CD4-positive, alpha-beta T cell treated with Interleukin-2 at 100 ng/mL for 4 hours (primary cell): Measurements from ENCODE around the gene SERINC3.
"Not testable (repeated sequence)": the region's sequence is repeated elsewhere in the genome, so short reads cannot be mapped to it uniquely, and the experiment has no call there.

Experiments used
- DNase-seq: peaks from one replicate; pipeline ENCODE4 v3.0.0-alpha.2; 2020; ENCODE audit warnings: low spot score

The SERINC3 gene

GRCh38 chr20:44491635-44492395, 30.1 kb downstream of the SERINC3 start:
- DNase-seq = peak; percentile 27

GRCh38 chr20:44489931-44490330, 31.9 kb downstream of the SERINC3 start:
- DNase-seq = no peak

DNA sequence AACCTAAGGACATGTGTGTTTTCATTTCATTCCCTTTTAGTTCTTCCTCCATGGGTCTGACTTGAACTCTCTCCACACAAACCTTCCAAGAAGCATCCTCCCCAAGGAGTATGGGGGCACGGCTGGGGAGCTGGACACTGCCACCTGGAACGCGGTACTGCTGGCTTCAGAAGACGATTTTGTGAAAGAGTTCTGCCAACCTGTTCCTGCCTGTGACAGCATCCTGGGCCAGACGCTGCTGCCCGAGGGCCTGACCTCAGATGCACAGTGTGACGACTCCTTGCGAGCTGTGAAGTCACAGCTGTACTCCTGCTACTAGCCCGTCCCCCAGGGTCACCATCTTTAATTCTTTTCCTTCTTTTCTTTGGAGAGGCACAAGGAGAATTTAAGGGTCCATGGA, 32.6 kb downstream of the SERINC3 start:
- no peak for DNase-seq

GRCh38 chr20:44488551-44488950, 33.3 kb downstream of the SERINC3 start:
- no peak for DNase-seq

GRCh38 chr20:44485830-44486198, 36.1 kb downstream of the SERINC3 start:
- DNase-seq = no peak

DNA sequence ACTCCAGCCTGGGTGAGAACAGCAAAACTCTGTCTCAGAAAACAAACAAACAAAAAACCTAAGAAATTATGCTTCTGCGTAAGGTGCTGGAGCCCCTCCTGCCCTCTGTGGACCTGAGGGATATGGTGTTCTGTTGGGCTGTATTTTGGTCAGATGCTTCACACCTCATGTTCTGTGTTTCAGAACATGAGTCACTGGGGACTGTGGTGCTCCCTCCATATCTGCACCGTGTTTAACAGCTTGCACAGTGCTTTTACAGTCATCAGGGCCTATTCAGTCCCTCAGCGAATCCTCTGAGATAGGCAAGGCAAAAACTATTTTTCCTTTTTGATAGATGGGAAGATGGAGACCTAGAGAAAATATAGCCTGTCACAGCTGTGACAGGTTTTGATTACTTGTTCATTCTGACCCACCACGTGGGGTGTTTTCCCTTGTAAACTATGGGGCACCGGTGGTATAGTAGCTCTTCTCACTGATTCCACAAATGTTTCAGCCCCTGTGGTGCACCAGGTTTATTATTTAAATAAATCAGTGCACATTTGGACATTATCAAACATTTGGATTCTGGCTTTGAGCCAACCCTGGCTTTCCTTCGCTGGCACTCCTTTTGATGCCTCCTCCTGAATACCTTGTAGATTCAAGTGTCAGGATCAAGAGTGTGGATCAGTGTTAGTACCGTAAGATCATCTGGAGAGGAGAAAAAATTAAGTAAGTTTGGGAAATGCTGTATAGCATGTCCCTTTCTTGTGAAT, 36.6 kb downstream of the SERINC3 start:
- DNase-seq = no peak

DNA sequence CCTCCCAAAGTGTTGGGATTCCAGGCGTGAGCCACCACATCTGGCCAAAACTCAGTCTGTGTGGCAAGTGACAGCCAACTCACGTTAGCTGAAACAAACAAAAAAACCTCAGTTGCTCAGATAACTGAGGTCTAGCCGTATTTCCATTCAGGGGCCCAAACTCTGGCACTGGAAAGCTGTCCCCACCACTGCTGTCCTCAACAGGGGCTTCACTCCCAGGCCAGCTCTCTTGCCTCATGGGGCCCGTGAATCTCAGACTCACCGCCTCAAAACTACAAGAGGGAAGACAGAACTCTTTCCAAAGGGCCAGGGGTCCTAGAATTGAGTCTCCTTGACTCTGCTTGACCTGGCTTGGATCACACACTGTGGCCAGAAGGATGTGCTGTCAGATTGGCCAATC, 38.8 kb downstream of the SERINC3 start:
- DNase-seq = no peak

GRCh38 chr20:44481719-44482416, 40.0 kb downstream of the SERINC3 start:
- no peak for DNase-seq

DNA sequence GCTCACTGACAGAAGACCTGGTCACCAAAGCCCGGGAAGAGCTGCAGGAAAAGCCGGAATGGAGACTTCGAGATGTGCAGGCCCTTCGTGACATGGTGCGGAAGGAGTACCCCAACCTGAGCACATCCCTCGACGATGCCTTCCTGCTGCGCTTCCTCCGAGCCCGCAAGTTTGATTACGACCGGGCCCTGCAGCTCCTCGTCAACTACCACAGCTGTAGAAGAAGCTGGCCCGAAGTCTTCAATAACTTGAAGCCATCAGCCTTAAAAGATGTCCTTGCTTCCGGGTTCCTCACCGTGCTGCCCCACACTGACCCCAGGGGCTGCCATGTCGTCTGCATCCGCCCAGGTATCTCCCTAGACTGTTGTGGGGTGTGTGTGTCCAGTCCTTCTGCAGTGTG, 41.8 kb downstream of the SERINC3 start:
- DNase-seq = no peak

GRCh38 chr20:44479643-44480042, 42.2 kb downstream of the SERINC3 start:
- DNase-seq = no peak

GRCh38 chr20:44478206-44478605, 43.7 kb downstream of the SERINC3 start:
- DNase-seq = no peak

DNA sequence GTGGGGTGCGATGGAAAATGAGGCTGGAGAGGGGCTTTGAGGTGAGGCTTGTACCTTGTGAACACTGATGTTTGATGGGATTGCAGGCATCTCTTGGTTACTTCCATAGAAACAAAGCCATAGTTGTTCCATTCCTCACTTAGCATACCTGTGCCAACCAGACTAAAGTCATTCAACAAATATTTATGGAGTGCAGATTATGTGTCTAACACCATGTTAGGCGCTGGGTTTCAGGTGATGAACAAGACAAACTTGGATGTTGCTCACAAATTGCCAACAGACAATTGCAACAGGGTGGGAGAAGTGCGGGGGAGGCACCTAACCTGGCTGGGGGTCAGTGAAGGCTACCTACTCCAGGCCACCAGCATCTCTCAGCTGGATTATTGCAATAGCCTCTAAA, 44.7 kb downstream of the SERINC3 start:
- DNase-seq = no peak

- peak; percentile 85 for DNase-seq
Observed at GRCh38 chr20:44475694-44476560, 45.9 kb downstream of the SERINC3 start, which contains the start of gene TTPAL. TTPAL (plus strand) TSS chr20:44475874; CDS start chr20:44480000, 4,126 bp downstream.

- no peak for DNase-seq
Observed at GRCh38 chr20:44475372-44475693, 46.5 kb downstream of the SERINC3 start.

- not testable (repeated sequence) for DNase-seq
Observed at GRCh38 chr20:44472283-44472682, 49.6 kb downstream of the SERINC3 start.

GRCh38 chr20:44471481-44471882, 50.4 kb downstream of the SERINC3 start:
- DNase-seq = no peak

DNA sequence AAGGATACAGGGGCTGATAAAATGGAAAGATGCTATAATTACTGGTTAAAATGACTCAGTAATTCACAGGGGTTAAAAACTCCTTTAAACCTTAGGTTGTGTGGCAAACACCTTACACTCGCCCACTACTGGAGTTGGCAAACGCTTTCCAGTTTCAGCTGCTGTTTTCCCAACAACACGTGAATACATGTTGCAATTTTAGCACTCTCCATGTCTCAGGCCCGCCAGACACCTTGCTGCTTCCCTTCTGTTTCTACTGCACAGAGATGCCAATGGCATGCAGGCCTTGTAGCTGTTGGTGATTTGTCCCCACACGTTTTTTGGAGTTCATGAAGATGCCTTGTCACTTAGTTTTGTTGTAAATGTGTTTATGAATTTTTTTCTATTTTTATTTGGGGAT, 51.5 kb downstream of the SERINC3 start:
- DNase-seq = no peak

GRCh38 chr20:44468044-44468782, 53.7 kb downstream of the SERINC3 start:
- DNase-seq = no peak

DNA sequence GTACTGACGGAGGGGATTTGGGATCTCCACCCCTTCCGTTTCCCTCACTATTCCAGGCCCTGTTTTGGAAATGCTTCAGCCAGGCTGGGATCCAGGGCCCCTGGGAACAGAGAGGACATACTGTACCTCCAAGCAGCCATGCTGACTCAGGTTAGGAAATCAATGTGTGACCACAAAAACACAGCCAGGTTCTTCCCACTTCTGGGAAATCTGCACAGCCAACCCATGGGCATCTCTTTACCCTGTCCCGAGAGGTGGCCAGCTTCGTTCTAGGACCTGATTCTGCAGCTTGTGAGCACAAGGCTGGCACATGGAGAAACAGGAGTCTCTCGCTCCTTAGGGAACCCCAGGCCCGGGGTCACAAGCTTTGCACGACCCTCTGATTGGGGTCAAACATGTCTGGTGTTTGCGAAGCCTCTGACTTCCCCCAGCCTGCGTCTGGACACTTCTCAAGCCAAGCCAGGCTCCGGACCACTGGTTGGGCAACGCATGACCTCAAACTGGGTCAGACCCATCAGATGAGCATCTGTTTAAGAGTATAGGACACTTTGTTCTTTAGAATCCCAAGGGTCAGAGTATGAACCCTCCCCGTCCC, 54.5 kb downstream of the SERINC3 start:
- no peak for DNase-seq

- no peak for DNase-seq
Observed at GRCh38 chr20:44465001-44465560, 56.8 kb downstream of the SERINC3 start.

- no peak for DNase-seq
Observed at GRCh38 chr20:44464514-44464913, 57.4 kb downstream of the SERINC3 start.
